ENCODE data around the gene DHX34.
"Not testable (repeated sequence)": the region's sequence is repeated elsewhere in the genome, so short reads cannot be mapped to it uniquely, and the experiment has no call there.

The DHX34 gene

GRCh38 chr19:47348819-47349795 lies at the start of gene DHX34:
Gene DHX34 (plus strand): TSS chr19:47349315. CDS start chr19:47353031, 3,716 bp downstream.
- peaks cover 38% of the 10 kb centered on the region for H3K79me2 ChIP-seq (ENCODE audit: insufficient read depth, low read length)
- TF ChIP-seq, protein P1, sequence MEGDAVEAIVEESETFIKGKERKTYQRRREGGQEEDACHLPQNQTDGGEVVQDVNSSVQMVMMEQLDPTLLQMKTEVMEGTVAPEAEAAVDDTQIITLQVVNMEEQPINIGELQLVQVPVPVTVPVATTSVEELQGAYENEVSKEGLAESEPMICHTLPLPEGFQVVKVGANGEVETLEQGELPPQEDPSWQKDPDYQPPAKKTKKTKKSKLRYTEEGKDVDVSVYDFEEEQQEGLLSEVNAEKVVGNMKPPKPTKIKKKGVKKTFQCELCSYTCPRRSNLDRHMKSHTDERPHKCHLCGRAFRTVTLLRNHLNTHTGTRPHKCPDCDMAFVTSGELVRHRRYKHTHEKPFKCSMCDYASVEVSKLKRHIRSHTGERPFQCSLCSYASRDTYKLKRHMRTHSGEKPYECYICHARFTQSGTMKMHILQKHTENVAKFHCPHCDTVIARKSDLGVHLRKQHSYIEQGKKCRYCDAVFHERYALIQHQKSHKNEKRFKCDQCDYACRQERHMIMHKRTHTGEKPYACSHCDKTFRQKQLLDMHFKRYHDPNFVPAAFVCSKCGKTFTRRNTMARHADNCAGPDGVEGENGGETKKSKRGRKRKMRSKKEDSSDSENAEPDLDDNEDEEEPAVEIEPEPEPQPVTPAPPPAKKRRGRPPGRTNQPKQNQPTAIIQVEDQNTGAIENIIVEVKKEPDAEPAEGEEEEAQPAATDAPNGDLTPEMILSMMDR (IDR thresholded peaks at IDR 0.05; ENCODE audit: insufficient read depth, low read length, poor library complexity, severe bottlenecking) = peak; percentile 93
- no peak for TF ChIP-seq EZH2phosphoT487 (conservative IDR thresholded peaks at IDR 0.05; ENCODE audit: low read length)
- peaks cover 6% of the 10 kb centered on the region; the same call in 1 of the 2 replicates for H3F3A ChIP-seq (ENCODE audit: insufficient read depth)
- H3K4me2 ChIP-seq (ENCODE audit: low read depth, low read length, poor library complexity, severe bottlenecking) = peak within 1 kb of the TSS; percentile 88
- peak within 1 kb of the TSS; percentile 85 for H3K9ac ChIP-seq (ENCODE audit: low read length)
- no peaks in the 10 kb centered on the region for H3K9me3 ChIP-seq (ENCODE audit: insufficient read depth, low read length)
- no peaks in the 10 kb centered on the region for H3K36me3 ChIP-seq (ENCODE audit: low read length)
- no peaks in the 10 kb centered on the region for H3K9me2 ChIP-seq (replicated peaks; ENCODE audit: insufficient read depth, low read length)
- H4K20me1 ChIP-seq (ENCODE audit: low read depth, low read length) = no peaks in the 10 kb centered on the region
- H2AFZ ChIP-seq (ENCODE audit: low read depth, low read length, severe bottlenecking) = peak within 1 kb of the TSS; percentile 97
- peak within 1 kb of the TSS; percentile 89 for H3K4me3 ChIP-seq (ENCODE audit: insufficient read depth, low read length, poor library complexity, severe bottlenecking)
- peak within 1 kb of the TSS; percentile 45 for H3K27ac ChIP-seq (ENCODE audit: low read depth, low read length)
- no peaks in the 10 kb centered on the region for H3K27me3 ChIP-seq (ENCODE audit: low read length)

DNA sequence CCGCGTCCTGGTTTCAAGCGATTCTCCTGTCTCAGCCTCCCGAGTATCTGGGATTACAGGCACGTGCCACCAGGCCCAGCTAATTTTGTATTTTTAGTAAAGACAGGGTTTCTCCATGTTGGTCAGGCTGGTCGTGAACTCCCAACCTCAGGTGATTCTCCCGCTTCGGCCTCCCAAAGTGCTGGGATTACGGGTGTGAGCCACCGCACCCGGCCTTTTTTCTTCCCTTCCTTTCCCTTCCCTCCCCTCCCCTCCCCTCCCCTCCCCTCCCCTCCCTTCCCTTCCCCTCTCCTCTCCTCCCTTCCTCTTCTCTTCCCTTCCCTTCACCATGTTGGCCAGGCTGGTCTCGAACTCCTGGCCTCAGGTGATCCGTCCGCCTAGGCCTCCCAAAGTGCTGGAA lies 48.2 kb upstream of the DHX34 start:
- H3K4me2 ChIP-seq (ENCODE audit: low read depth, low read length, poor library complexity, severe bottlenecking); H4K20me1 ChIP-seq (ENCODE audit: low read depth, low read length); H3K27ac ChIP-seq (ENCODE audit: low read depth, low read length); H3K9ac ChIP-seq (ENCODE audit: low read length); H3K4me3 ChIP-seq (ENCODE audit: insufficient read depth, low read length, poor library complexity, severe bottlenecking); H3K27me3 ChIP-seq (ENCODE audit: low read length); H3K9me3 ChIP-seq (ENCODE audit: insufficient read depth, low read length); H3K9me2 ChIP-seq (replicated peaks; ENCODE audit: insufficient read depth, low read length); H2AFZ ChIP-seq (ENCODE audit: low read depth, low read length, severe bottlenecking); H3K36me3 ChIP-seq (ENCODE audit: low read length); H3F3A ChIP-seq (ENCODE audit: insufficient read depth); H3K79me2 ChIP-seq (ENCODE audit: insufficient read depth, low read length): not testable (repeated sequence)

- no peaks in the 10 kb centered on the region for H3K79me2 ChIP-seq (ENCODE audit: insufficient read depth, low read length)
- no peak overlapping the region for H3K4me3 ChIP-seq (ENCODE audit: insufficient read depth, low read length, poor library complexity, severe bottlenecking)
- H3K27me3 ChIP-seq (ENCODE audit: low read length) = no peaks in the 10 kb centered on the region
- no peak overlapping the region for H3K4me2 ChIP-seq (ENCODE audit: low read depth, low read length, poor library complexity, severe bottlenecking)
- no peaks in the 10 kb centered on the region for H3K36me3 ChIP-seq (ENCODE audit: low read length)
- no peak overlapping the region for H3K27ac ChIP-seq (ENCODE audit: low read depth, low read length)
- H3K9ac ChIP-seq (ENCODE audit: low read length) = no peak overlapping the region
- H2AFZ ChIP-seq (ENCODE audit: low read depth, low read length, severe bottlenecking) = no peak overlapping the region
- no peaks in the 10 kb centered on the region for H3F3A ChIP-seq (ENCODE audit: insufficient read depth)
- TF ChIP-seq EZH2phosphoT487 (conservative IDR thresholded peaks at IDR 0.05; ENCODE audit: low read length) = no peak
- TF ChIP-seq, protein P1 (IDR thresholded peaks at IDR 0.05; ENCODE audit: insufficient read depth, low read length, poor library complexity, severe bottlenecking) = no peak
- H3K9me2 ChIP-seq (replicated peaks; ENCODE audit: insufficient read depth, low read length) = no peaks in the 10 kb centered on the region
- no peaks in the 10 kb centered on the region for H3K9me3 ChIP-seq (ENCODE audit: insufficient read depth, low read length)
- no peaks in the 10 kb centered on the region for H4K20me1 ChIP-seq (ENCODE audit: low read depth, low read length)
Measured at GRCh38 chr19:47302249-47302648, 46.9 kb upstream of the DHX34 start.

DNA sequence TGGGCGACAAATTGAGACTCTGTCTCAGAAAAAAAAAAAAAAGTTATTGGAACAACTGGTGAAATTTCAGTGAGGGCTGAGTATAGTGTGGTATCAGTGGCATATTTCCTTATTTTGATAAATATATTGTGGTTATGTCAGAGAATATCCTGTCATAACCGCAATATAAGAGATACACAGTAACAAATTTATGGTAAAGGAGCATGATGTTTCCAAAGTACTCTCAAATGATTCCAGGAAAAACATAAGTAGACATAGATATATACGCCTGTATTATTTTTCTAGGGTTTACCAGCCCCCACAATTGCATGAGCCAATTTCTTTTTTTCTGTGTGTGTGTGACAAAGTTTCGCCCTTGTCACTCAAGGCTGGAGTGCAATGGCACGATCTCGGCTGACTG lies 45.1 kb upstream of the DHX34 start:
- Histone ChIP-seq H3K27me3 (ENCODE audit: low read length) (no peaks in the 10 kb centered on the region), H3K9ac (ENCODE audit: low read length) (no peak overlapping the region), H3K27ac (ENCODE audit: low read depth, low read length) (no peak overlapping the region), H3K9me3 (ENCODE audit: insufficient read depth, low read length) (no peaks in the 10 kb centered on the region), H4K20me1 (ENCODE audit: low read depth, low read length) (no peaks in the 10 kb centered on the region), H3K4me2 (ENCODE audit: low read depth, low read length, poor library complexity, severe bottlenecking) (no peak overlapping the region), H3K36me3 (ENCODE audit: low read length) (no peaks in the 10 kb centered on the region), H3K9me2 (replicated peaks; ENCODE audit: insufficient read depth, low read length) (no peaks in the 10 kb centered on the region), H3K79me2 (ENCODE audit: insufficient read depth, low read length) (no peaks in the 10 kb centered on the region), H3F3A (ENCODE audit: insufficient read depth) (no peaks in the 10 kb centered on the region), H2AFZ (ENCODE audit: low read depth, low read length, severe bottlenecking) (no peak overlapping the region), H3K4me3 (ENCODE audit: insufficient read depth, low read length, poor library complexity, severe bottlenecking) (no peak overlapping the region)
- TF ChIP-seq, protein P1 (IDR thresholded peaks at IDR 0.05; ENCODE audit: insufficient read depth, low read length, poor library complexity, severe bottlenecking) = no peak
- no peak for TF ChIP-seq EZH2phosphoT487 (conservative IDR thresholded peaks at IDR 0.05; ENCODE audit: low read length)

All from SU-DHL-6 (cell line).